CD4-positive, alpha-beta T cell (primary cell): ENCODE results near the gene PSMB1. TPM values are rescaled to one million over a fixed set of nuclear protein-coding genes. Genes with fewer than 3 reads are reported as not detected.
"Not testable (repeated sequence)": the region's sequence is repeated elsewhere in the genome, so short reads cannot be mapped to it uniquely, and the experiment has no call there.

Source experiments
- ATAC-seq: fragments of 200-7000 bp; cut with Tn5 transposase; one replicate; pipeline ENCODE4 v1.10.0; 2022; ENCODE audit warnings: mild to moderate bottlenecking; ENCODE audit not compliant: poor library complexity
- CTCF ChIA-PET: fragments of 350-600 bp; sonication (Branson Sonifier 250); formaldehyde crosslinking; loops from one replicate; lab custom pipeline; 2021; ENCODE audit warnings: antibody characterized with exemption, inconsistent platforms; lab: Charles Lee
- POLR2A ChIA-PET: fragments of 350-600 bp; sonication (Branson Sonifier 250); formaldehyde crosslinking; loops from one replicate; lab custom pipeline; 2021; ENCODE audit warnings: antibody characterized with exemption, inconsistent platforms; lab: Charles Lee
- DNase-seq, 14 experiments: peaks; one replicate each; pipeline ENCODE4 v3.0.0-alpha.2; 2013 to 2020; ENCODE audit warnings: mixed read lengths in 2 of 14
- H3K27ac ChIP-seq, 2 donors: one replicate each; pipeline versions ENCODE4 v1.5.1 to v1.7.0; 2013; ENCODE audit warnings: low read length in 2 of 2, low read depth in 1 of 2, mild to moderate bottlenecking in 1 of 2
- H3K27me3 ChIP-seq, 2 experiments: 1 replicate in 1 of 2; 2 replicates in 1 of 2; pipeline versions ENCODE4 v1.6.1 to v1.7.0; 2013; ENCODE audit warnings: low read length in 2 of 2, control low read depth in 1 of 2, mild to moderate bottlenecking in 1 of 2, moderate library complexity in 1 of 2; ENCODE audit not compliant: insufficient read depth in 2 of 2, control insufficient read depth in 1 of 2
- H3K36me3 ChIP-seq: one replicate; pipeline ENCODE4 v1.6.1; 2013; ENCODE audit warnings: low read length, control low read depth; ENCODE audit not compliant: insufficient read depth
- H3K4me1 ChIP-seq: one replicate; pipeline ENCODE4 v1.6.1; 2013; ENCODE audit warnings: low read length, control low read depth; ENCODE audit not compliant: insufficient read depth
- H3K4me3 ChIP-seq: one replicate; pipeline ENCODE4 v1.5.1; 2013; ENCODE audit warnings: mild to moderate bottlenecking, low read length, moderate library complexity
- H3K9me3 ChIP-seq, 2 experiments: 1 replicate in 1 of 2; 2 replicates in 1 of 2; pipeline versions ENCODE4 v1.6.1 to v1.7.0; 2013; ENCODE audit warnings: low read length in 2 of 2, mild to moderate bottlenecking in 2 of 2, control low read depth in 1 of 2, moderate library complexity in 1 of 2; ENCODE audit not compliant: control insufficient read depth in 1 of 2, insufficient read depth in 1 of 2
- H3K27ac Mint-ChIP-seq: one replicate; pipeline ENCODE4 v1.8.0; 2020; ENCODE audit warnings: mixed read lengths
- H3K27me3 Mint-ChIP-seq: one replicate; pipeline ENCODE4 v1.8.0; 2021; ENCODE audit warnings: mixed read lengths
- H3K36me3 Mint-ChIP-seq: one replicate; pipeline ENCODE4 v1.8.0; 2021; ENCODE audit warnings: low read depth, mixed read lengths
- H3K4me1 Mint-ChIP-seq: one replicate; pipeline ENCODE4 v1.8.0; 2021; ENCODE audit warnings: low read depth, mixed read lengths
- H3K4me3 Mint-ChIP-seq: one replicate; pipeline ENCODE4 v1.8.0; 2020; ENCODE audit warnings: mild to moderate bottlenecking, mixed read lengths
- H3K9me3 Mint-ChIP-seq: one replicate; pipeline ENCODE4 v1.8.0; 2020; ENCODE audit warnings: mixed read lengths
- intact Hi-C, 2 experiments: fragments of 100-400 bp; cut with DNase I in 1 of 2; cut with micrococcal nuclease in 1 of 2; formaldehyde crosslinking; loops; one replicate each; pipeline versions ENCODE4 v1.15.1 to v1.9.0; 2023 to 2025; cut with DNase I, micrococcal nuclease
- total RNA-seq, 174 experiments: library from RNA in 2 of 174; stranded (reverse) in 2 of 174; gene quantifications; one replicate each; pipeline ENCODE4 v1.2.3 and lab custom pipeline; 2021 to 2026
- TF ChIP-seq, protein P1 (sequence below): fragments of 200-600 bp; IDR thresholded peaks from one replicate; pipeline ENCODE4 v1.8.0; 2022; ENCODE audit warnings: antibody characterized with exemption, mild to moderate bottlenecking

Gene PSMB1
- total RNA-seq, 2 experiments from 2014 or later, result 98.8 to 108 TPM

DNA sequence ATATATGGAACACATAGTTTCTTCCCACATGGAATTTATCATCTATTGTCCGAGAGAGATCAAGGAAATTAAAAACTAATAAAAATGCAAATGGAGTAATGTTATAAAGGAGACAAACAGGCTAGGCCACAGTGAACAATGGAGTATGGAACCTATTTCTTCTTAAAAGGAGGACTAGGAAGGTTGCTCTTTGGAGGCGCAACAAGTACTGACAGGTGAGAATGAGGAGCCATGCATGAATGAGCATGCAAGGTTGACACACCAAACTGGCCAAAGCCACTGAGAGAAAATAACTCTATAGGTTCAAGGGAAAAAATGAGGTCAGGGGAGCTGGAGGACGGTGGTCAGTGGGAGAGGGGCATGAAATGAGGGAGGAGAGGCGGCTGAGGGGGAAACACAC, 40.9 kb downstream of the PSMB1 start:
- no peak for ATAC-seq
- H3K27me3 ChIP-seq, result peaks cover 0 to 9% of the 10 kb centered on the region in 2 experiments
- intact Hi-C loops, result no loop called here
- H3K9me3 ChIP-seq, result peaks cover 0 to 3% of the 10 kb centered on the region in 2 experiments
- ChIA-PET CTCF (no interaction called here), POLR2A (no interaction called here)
- H3K36me3 ChIP-seq, result no peaks in the 10 kb centered on the region
- TF ChIP-seq, protein P1, sequence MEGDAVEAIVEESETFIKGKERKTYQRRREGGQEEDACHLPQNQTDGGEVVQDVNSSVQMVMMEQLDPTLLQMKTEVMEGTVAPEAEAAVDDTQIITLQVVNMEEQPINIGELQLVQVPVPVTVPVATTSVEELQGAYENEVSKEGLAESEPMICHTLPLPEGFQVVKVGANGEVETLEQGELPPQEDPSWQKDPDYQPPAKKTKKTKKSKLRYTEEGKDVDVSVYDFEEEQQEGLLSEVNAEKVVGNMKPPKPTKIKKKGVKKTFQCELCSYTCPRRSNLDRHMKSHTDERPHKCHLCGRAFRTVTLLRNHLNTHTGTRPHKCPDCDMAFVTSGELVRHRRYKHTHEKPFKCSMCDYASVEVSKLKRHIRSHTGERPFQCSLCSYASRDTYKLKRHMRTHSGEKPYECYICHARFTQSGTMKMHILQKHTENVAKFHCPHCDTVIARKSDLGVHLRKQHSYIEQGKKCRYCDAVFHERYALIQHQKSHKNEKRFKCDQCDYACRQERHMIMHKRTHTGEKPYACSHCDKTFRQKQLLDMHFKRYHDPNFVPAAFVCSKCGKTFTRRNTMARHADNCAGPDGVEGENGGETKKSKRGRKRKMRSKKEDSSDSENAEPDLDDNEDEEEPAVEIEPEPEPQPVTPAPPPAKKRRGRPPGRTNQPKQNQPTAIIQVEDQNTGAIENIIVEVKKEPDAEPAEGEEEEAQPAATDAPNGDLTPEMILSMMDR, result no peak
- H3K27ac Mint-ChIP-seq, result no peak overlapping the region
- H3K4me3 Mint-ChIP-seq, result no peak overlapping the region
- no peaks in the 10 kb centered on the region for H3K9me3 Mint-ChIP-seq
- H3K27me3 Mint-ChIP-seq, result peaks cover 35% of the 10 kb centered on the region
- DNase-seq, result no peak
- peaks cover 3% of the 10 kb centered on the region for H3K4me1 ChIP-seq
- no peak overlapping the region for H3K27ac ChIP-seq
- H3K4me3 ChIP-seq, result no peak overlapping the region
- no peaks in the 10 kb centered on the region for H3K4me1 Mint-ChIP-seq
- H3K36me3 Mint-ChIP-seq, result no peaks in the 10 kb centered on the region

DNA sequence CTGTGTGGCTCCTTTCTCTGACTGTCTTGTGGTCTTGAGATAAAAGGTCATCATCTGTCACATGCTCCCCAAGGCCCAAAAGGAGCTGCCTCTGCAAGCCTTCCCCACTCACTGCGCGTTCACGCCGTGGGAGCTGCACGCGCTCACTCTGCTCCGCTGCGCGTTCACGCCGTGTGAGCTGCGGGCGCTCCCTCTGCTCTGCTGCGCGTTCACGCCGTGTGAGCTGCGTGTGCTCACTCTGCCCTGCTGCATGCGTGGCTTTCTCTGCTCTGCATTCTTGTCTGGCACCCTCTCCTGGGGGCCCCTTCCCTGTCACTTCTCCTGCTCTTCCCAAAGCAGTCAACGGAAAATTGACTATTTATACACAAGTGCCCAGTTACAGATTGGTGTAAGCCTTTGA, 42.5 kb downstream of the PSMB1 start:
- TF ChIP-seq, protein P1, result no peak

DNA sequence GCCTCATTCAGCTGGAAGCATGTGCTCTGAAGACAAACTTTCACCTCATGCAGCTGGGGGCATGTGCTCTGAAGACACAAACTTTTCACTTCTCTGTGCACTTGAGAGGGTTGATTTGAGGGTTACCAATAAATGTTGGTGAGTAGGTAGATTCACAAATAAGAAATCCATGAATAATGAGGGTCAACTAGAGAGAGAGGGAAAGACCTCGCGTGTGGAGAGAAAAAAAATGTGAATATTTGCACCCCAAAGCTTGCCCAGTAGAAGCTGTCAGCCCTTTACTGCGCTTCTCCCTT, 43.4 kb downstream of the PSMB1 start:
- Histone ChIP-seq H3K27ac (no peak overlapping the region), H3K4me1 (no peaks in the 10 kb centered on the region), H3K27me3 (peaks cover 0 to 8% of the 10 kb centered on the region in 2 experiments), H3K36me3 (no peaks in the 10 kb centered on the region), H3K4me3 (no peak overlapping the region), H3K9me3 (peaks cover 0 to 3% of the 10 kb centered on the region in 2 experiments)
- ChIA-PET CTCF (no interaction called here), POLR2A (interaction anchor here (0.7 kb wide), 1 partner anchor 757 kb away, joined by 3 read pairs; no protein-coding TSS in a partner anchor)
- no peak overlapping the region for H3K4me3 Mint-ChIP-seq
- H3K9me3 Mint-ChIP-seq, result no peaks in the 10 kb centered on the region
- no peaks in the 10 kb centered on the region for H3K36me3 Mint-ChIP-seq
- ATAC-seq (no peak), DNase-seq (no peak)
- TF ChIP-seq, protein P1, result no peak
- peaks cover 42% of the 10 kb centered on the region for H3K27me3 Mint-ChIP-seq
- H3K27ac Mint-ChIP-seq, result no peak overlapping the region
- no peaks in the 10 kb centered on the region for H3K4me1 Mint-ChIP-seq
- intact Hi-C loops, result no loop called here

More for the DNA sequence above, 42.5 kb downstream of the PSMB1 start:
- DNase-seq (no peak), ATAC-seq (no peak)
- CTCF ChIA-PET, result no interaction called here
- Histone ChIP-seq H3K4me3 (no peak overlapping the region), H3K27me3 (peaks cover 0 to 8% of the 10 kb centered on the region in 2 experiments), H3K4me1 (no peaks in the 10 kb centered on the region), H3K9me3 (peaks cover 0 to 3% of the 10 kb centered on the region in 2 experiments), H3K27ac (no peak overlapping the region), H3K36me3 (no peaks in the 10 kb centered on the region)
- no peaks in the 10 kb centered on the region for H3K4me1 Mint-ChIP-seq
- H3K36me3 Mint-ChIP-seq, result no peaks in the 10 kb centered on the region
- H3K9me3 Mint-ChIP-seq, result no peaks in the 10 kb centered on the region
- no peak overlapping the region for H3K4me3 Mint-ChIP-seq
- H3K27ac Mint-ChIP-seq, result no peak overlapping the region
- peaks cover 36% of the 10 kb centered on the region for H3K27me3 Mint-ChIP-seq
- intact Hi-C loops, result no loop called here
- POLR2A ChIA-PET, result no interaction called here

DNA sequence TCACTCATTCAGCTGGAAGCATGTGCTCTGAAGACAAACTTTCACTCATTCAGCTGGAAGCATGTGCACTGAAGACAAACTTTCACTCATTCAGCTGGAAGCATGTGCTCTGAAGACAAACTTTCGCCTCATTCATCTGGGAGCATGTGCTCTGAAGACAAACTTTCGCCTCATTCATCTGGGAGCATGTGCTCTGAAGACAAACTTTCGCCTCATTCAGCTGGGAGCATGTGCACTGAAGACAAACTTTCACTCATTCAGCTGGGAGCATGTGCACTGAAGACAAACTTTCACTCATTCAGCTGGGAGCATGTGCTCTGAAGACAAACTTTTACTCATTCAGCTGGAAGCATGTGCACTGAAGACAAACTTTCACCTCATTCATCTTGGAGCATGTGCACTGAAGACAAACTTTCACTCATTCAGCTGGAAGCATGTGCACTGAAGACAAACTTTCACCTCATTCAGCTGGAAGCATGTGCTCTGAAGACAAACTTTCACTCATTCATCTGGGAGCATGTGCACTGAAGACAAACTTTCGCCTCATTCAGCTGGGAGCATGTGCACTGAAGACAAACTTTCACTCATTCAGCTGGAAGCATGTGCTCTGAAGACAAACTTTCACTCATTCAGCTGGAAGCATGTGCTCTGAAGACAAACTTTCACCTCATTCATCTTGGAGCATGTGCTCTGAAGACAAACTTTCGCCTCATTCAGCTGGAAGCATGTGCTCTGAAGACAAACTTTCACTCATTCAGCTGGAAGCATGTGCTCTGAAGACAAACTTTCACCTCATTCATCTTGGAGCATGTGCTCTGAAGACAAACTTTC, 44.0 kb downstream of the PSMB1 start:
- H3K27ac Mint-ChIP-seq, CTCF ChIA-PET: not testable (repeated sequence)
- POLR2A ChIA-PET, result interaction anchor here (0.7 kb wide), 1 partner anchor 757 kb away, joined by 3 read pairs; no protein-coding TSS in a partner anchor

DNA sequence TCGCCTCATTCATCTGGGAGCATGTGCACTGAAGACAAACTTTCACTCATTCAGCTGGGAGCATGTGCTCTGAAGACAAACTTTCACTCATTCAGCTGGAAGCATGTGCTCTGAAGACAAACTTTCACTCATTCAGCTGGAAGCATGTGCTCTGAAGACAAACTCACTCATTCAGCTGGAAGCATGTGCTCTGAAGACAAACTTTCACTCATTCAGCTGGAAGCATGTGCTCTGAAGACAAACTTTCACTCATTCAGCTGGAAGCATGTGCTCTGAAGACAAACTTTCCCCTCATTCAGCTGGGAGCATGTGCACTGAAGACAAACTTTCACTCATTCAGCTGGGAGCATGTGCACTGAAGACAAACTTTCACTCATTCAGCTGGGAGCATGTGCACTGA, 44.8 kb downstream of the PSMB1 start:
- ATAC-seq, POLR2A ChIA-PET, H3K36me3 ChIP-seq, H3K4me3 Mint-ChIP-seq, DNase-seq, H3K9me3 ChIP-seq, H3K4me3 ChIP-seq, H3K4me1 ChIP-seq, H3K27ac Mint-ChIP-seq, H3K27ac ChIP-seq, intact Hi-C loops, H3K27me3 ChIP-seq, H3K9me3 Mint-ChIP-seq, H3K36me3 Mint-ChIP-seq, H3K4me1 Mint-ChIP-seq, CTCF ChIA-PET: not testable (repeated sequence)
- H3K27me3 Mint-ChIP-seq, result peaks cover 49% of the 10 kb centered on the region

More for the DNA sequence above, 44.0 kb downstream of the PSMB1 start:
- H3K9me3 Mint-ChIP-seq, H3K36me3 ChIP-seq, H3K36me3 Mint-ChIP-seq, intact Hi-C loops, DNase-seq, H3K4me1 Mint-ChIP-seq, H3K4me3 Mint-ChIP-seq, H3K27me3 ChIP-seq, H3K4me1 ChIP-seq, H3K4me3 ChIP-seq, H3K9me3 ChIP-seq, ATAC-seq, H3K27ac ChIP-seq: not testable (repeated sequence)
- peaks cover 47% of the 10 kb centered on the region for H3K27me3 Mint-ChIP-seq
